OCI-LY7 (cell line): ENCODE measurements around the gene EVA1C. TPM values are rescaled to one million over a fixed set of nuclear protein-coding genes. Genes with fewer than 3 reads are reported as not detected.

Source experiments
- BruUV-seq: library from RNA; stranded (reverse); fragments of 400-500 nt; replicated peaks from 2 replicates; lab custom pipeline; 2021; lab: Mats Ljungman, UMichigan
- CTCF ChIA-PET: fragments of 300-600 bp; sonication (Branson Sonifier 250); formaldehyde crosslinking; loops from one replicate; lab custom pipeline; 2022; ENCODE audit warnings: antibody characterized with exemption; ENCODE audit not compliant: unreplicated experiment; lab: Charles Lee
- POLR2A ChIA-PET: fragments of 300-600 bp; sonication (Branson Sonifier 250); formaldehyde crosslinking; loops from one replicate; lab custom pipeline; 2022; ENCODE audit warnings: antibody characterized with exemption; lab: Charles Lee
- DNase-seq: peaks from one replicate; pipeline ENCODE4 v3.0.0-alpha.2; 2015; ENCODE audit warnings: low spot score
- H2AFZ ChIP-seq: fragments of 200-600 bp; sonication (generic), shearing (Covaris generic); 2 replicates; pipeline ENCODE4 v1.6.1; 2014; ENCODE audit warnings: mild to moderate bottlenecking, antibody characterized with exemption, low read length, moderate library complexity
- H3K27ac ChIP-seq: fragments of 200-600 bp; sonication (generic); 2 replicates; pipeline ENCODE4 v1.5.1; 2014; ENCODE audit warnings: mixed run types, low read depth, mild to moderate bottlenecking, moderate library complexity, low read length, inconsistent platforms; ENCODE audit not compliant: poor library complexity, severe bottlenecking
- H3K36me3 ChIP-seq: fragments of 200-600 bp; sonication (generic); 2 replicates; pipeline ENCODE4 v1.6.1; 2014; ENCODE audit warnings: mild to moderate bottlenecking, antibody characterized with exemption, low read length, moderate library complexity, mixed read lengths; ENCODE audit not compliant: insufficient read depth
- H3K4me1 ChIP-seq: fragments of 200-600 bp; sonication (generic); 2 replicates; pipeline ENCODE4 v1.5.1; 2014; ENCODE audit warnings: mild to moderate bottlenecking, low read length; ENCODE audit not compliant: insufficient read depth, poor library complexity, severe bottlenecking
- H3K4me2 ChIP-seq: fragments of 200-600 bp; sonication (generic); 2 replicates; pipeline ENCODE4 v1.6.1; 2014; ENCODE audit warnings: mild to moderate bottlenecking, low read length
- H3K4me3 ChIP-seq: fragments of 200-600 bp; sonication (generic); 2 replicates; pipeline ENCODE4 v1.5.1; 2014; ENCODE audit warnings: mild to moderate bottlenecking, low read depth, low read length; ENCODE audit not compliant: poor library complexity, severe bottlenecking
- H3K79me2 ChIP-seq: fragments of 200-600 bp; sonication (generic); 2 replicates; pipeline ENCODE4 v1.6.1; 2016; ENCODE audit warnings: low read depth, mild to moderate bottlenecking, low read length, moderate library complexity, mixed read lengths; ENCODE audit not compliant: insufficient read depth
- H3K9me2 ChIP-seq: fragments of 200-600 bp; sonication (generic); 2 replicates; pipeline ENCODE4 v1.6.1; 2016; ENCODE audit warnings: mild to moderate bottlenecking, low read length, mixed read lengths; ENCODE audit not compliant: insufficient read depth
- H3K9me3 ChIP-seq: fragments of 200-600 bp; sonication (generic); 2 replicates; pipeline ENCODE4 v1.6.1; 2014; ENCODE audit warnings: mild to moderate bottlenecking, mixed run types, low read length, mixed read lengths
- H4K20me1 ChIP-seq: fragments of 200-600 bp; sonication (generic); 2 replicates; pipeline ENCODE4 v1.6.1; 2014; ENCODE audit warnings: mild to moderate bottlenecking, antibody characterized with exemption, low read length, moderate library complexity, mixed read lengths; ENCODE audit not compliant: insufficient read depth
- CTCF ChIP-seq: fragments of 200-600 bp; sonication (generic); conservative IDR thresholded peaks from 2 replicates; pipeline ENCODE4 v1.5.1; 2014; ENCODE audit warnings: mild to moderate bottlenecking, antibody characterized with exemption, low read length, moderate library complexity, mixed read lengths
- EZH2phosphoT487 ChIP-seq: fragments of 200-600 bp; sonication (generic); IDR thresholded peaks from 2 replicates; pipeline ENCODE4 v1.6.1; 2018; ENCODE audit warnings: low read depth, borderline replicate concordance, mild to moderate bottlenecking, mixed run types, antibody characterized with exemption, low read length, moderate library complexity, mixed read lengths
- intact Hi-C: fragments of 100-400 bp; cut with micrococcal nuclease; formaldehyde crosslinking; loops from one replicate; pipeline ENCODE4 v1.10.0; 2022; ENCODE audit not compliant: unreplicated experiment
- total RNA-seq, 2 experiments: library from RNA; depleted of rRNA in 1 of 2; stranded (reverse); fragments of >200 nt in 1 of 2; shearing (Covaris generic) in 1 of 2; gene quantifications; 2 replicates each; pipeline ENCODE4 v1.2.3, GENCODE V29; 2014 to 2022

Gene EVA1C
- total RNA-seq, 2 experiments from 2014 or later, result not detected

- H3K9me3 ChIP-seq, result no peaks in the 10 kb centered on the region
- peaks cover 97% of the 10 kb centered on the region for H3K36me3 ChIP-seq
- DNase-seq, result no peak
- CTCF ChIA-PET, result no interaction called here
- no peak overlapping the region for H3K4me2 ChIP-seq
- H3K9me2 ChIP-seq, result no peaks in the 10 kb centered on the region
- H4K20me1 ChIP-seq, result no peaks in the 10 kb centered on the region
- TF ChIP-seq CTCF (no peak), EZH2phosphoT487 (no peak)
- intact Hi-C loops, result no loop called here
- POLR2A ChIA-PET, result interaction anchor here (1.2 kb wide), 1 partner anchor 28 kb away, joined by 3 read pairs; the partner anchor contains the start of gene URB1
- BruUV-seq, result no TSS peak
- H3K79me2 ChIP-seq, result no peaks in the 10 kb centered on the region
- H3K4me1 ChIP-seq, result no peaks in the 10 kb centered on the region
- H3K4me3 ChIP-seq, result no peak overlapping the region
- no peak overlapping the region for H2AFZ ChIP-seq
- no peak overlapping the region for H3K27ac ChIP-seq
Measured at GRCh38 chr21:32364796-32365195, 47.7 kb upstream of the EVA1C start.

GRCh38 chr21:32366191-32366590, 46.3 kb upstream of the EVA1C start:
- no peak for DNase-seq
- ChIA-PET CTCF (no interaction called here), POLR2A (no interaction called here)
- H4K20me1 ChIP-seq, result no peaks in the 10 kb centered on the region
- H3K27ac ChIP-seq, result no peak overlapping the region
- peaks cover 97% of the 10 kb centered on the region for H3K36me3 ChIP-seq
- H2AFZ ChIP-seq, result no peak overlapping the region
- intact Hi-C loops, result no loop called here
- no peak overlapping the region for H3K4me2 ChIP-seq
- H3K79me2 ChIP-seq, result no peaks in the 10 kb centered on the region
- no peak for TF ChIP-seq CTCF
- no peak for TF ChIP-seq EZH2phosphoT487
- no peaks in the 10 kb centered on the region for H3K4me1 ChIP-seq
- no peaks in the 10 kb centered on the region for H3K9me2 ChIP-seq
- BruUV-seq, result no TSS peak
- H3K9me3 ChIP-seq, result no peaks in the 10 kb centered on the region
- H3K4me3 ChIP-seq, result no peak overlapping the region

GRCh38 chr21:32367158-32367557, 45.3 kb upstream of the EVA1C start:
- ChIA-PET CTCF (no interaction called here), POLR2A (no interaction called here)
- Histone ChIP-seq H3K9me3 (no peaks in the 10 kb centered on the region), H3K4me1 (no peaks in the 10 kb centered on the region), H3K79me2 (no peaks in the 10 kb centered on the region), H3K9me2 (no peaks in the 10 kb centered on the region), H3K27ac (no peak overlapping the region), H3K4me3 (no peak overlapping the region), H3K36me3 (peaks cover 97% of the 10 kb centered on the region), H2AFZ (no peak overlapping the region), H4K20me1 (no peaks in the 10 kb centered on the region), H3K4me2 (no peak overlapping the region)
- intact Hi-C loops, result no loop called here
- no peak for DNase-seq
- no peak for TF ChIP-seq EZH2phosphoT487
- TF ChIP-seq CTCF, result no peak
- no TSS peak for BruUV-seq
